Stomach smooth muscle (tissue), 2 donors: ENCODE results near the gene PRKAA2.

Experiments used
- H3K27ac ChIP-seq: one replicate; pipeline ENCODE4 v1.7.0; 2013; ENCODE audit warnings: mild to moderate bottlenecking, low read length, inconsistent platforms
- H3K27me3 ChIP-seq, 2 donors: one replicate each; pipeline ENCODE4 v1.7.0; 2013; ENCODE audit warnings: low read length in 2 of 2; ENCODE audit not compliant: insufficient read depth in 2 of 2, control insufficient read depth in 1 of 2
- H3K36me3 ChIP-seq, 2 donors: one replicate each; pipeline ENCODE4 v1.7.0; 2013; ENCODE audit warnings: low read length in 2 of 2; ENCODE audit not compliant: control insufficient read depth in 2 of 2, insufficient read depth in 2 of 2
- H3K4me1 ChIP-seq: one replicate; pipeline ENCODE4 v1.7.0; 2013; ENCODE audit warnings: low read length; ENCODE audit not compliant: control insufficient read depth, insufficient read depth
- H3K4me3 ChIP-seq, 2 donors: one replicate each; pipeline ENCODE4 v1.7.0; 2013; ENCODE audit warnings: low read length in 2 of 2
- H3K9ac ChIP-seq, 2 donors: one replicate each; pipeline ENCODE4 v1.7.0; 2013; ENCODE audit warnings: low read length in 2 of 2, mild to moderate bottlenecking in 1 of 2
- H3K9me3 ChIP-seq, 2 donors: one replicate each; pipeline ENCODE4 v1.7.0; 2013; ENCODE audit warnings: low read length in 2 of 2; ENCODE audit not compliant: control insufficient read depth in 2 of 2
- donor health status: healthy.
- donor health status: Pancreatic carcinoma.

The PRKAA2 gene

GRCh38 chr1:56631901-56632300 is 13.2 kb upstream of the PRKAA2 start:
- H3K9ac ChIP-seq = no peak overlapping the region
- no peaks in the 10 kb centered on the region for H3K4me1 ChIP-seq
- no peaks in the 10 kb centered on the region for H3K36me3 ChIP-seq
- H3K9me3 ChIP-seq = no peaks in the 10 kb centered on the region
- H3K4me3 ChIP-seq = no peak overlapping the region
- H3K27me3 ChIP-seq = no peaks in the 10 kb centered on the region
- no peak overlapping the region for H3K27ac ChIP-seq

- Histone ChIP-seq H3K9me3 (no peaks in the 10 kb centered on the region), H3K4me3 (no peak overlapping the region), H3K9ac (no peak overlapping the region), H3K4me1 (no peaks in the 10 kb centered on the region), H3K36me3 (no peaks in the 10 kb centered on the region), H3K27me3 (no peaks in the 10 kb centered on the region), H3K27ac (no peak overlapping the region)
Observed at GRCh38 chr1:56634981-56635380, 10.1 kb upstream of the PRKAA2 start.

DNA sequence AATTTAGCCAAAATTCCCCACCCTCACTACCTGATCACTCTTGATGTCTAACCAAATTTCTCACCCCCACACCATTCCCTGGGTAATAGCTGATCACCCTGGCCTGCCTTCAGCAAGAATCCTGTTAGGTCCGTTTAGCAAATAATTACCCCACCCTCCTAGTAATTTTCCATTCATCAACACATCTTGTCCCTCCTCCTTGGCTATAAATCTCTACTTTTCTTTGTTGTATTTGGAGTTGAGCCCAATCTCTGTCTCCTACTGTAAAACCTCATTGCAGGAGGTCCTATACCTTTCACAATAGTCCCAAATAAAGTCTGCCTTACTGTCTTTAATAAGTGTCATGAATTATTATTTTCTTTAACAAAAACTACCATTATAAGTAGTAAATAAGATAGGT is 6.9 kb upstream of the PRKAA2 start:
- no peaks in the 10 kb centered on the region for H3K9me3 ChIP-seq
- H3K4me1 ChIP-seq = no peaks in the 10 kb centered on the region
- H3K27me3 ChIP-seq = no peaks in the 10 kb centered on the region
- no peaks in the 10 kb centered on the region for H3K36me3 ChIP-seq
- no peak overlapping the region for H3K9ac ChIP-seq
- H3K27ac ChIP-seq = no peak overlapping the region
- H3K4me3 ChIP-seq = no peak overlapping the region

GRCh38 chr1:56639211-56639610 is 5.9 kb upstream of the PRKAA2 start:
- Histone ChIP-seq H3K27me3 (no peaks in the 10 kb centered on the region), H3K9ac (no peak overlapping the region), H3K9me3 (no peaks in the 10 kb centered on the region), H3K4me3 (no peak overlapping the region), H3K27ac (no peak overlapping the region), H3K36me3 (no peaks in the 10 kb centered on the region), H3K4me1 (no peaks in the 10 kb centered on the region)

- no peak overlapping the region for H3K9ac ChIP-seq
- H3K9me3 ChIP-seq = no peaks in the 10 kb centered on the region
- no peak overlapping the region for H3K4me3 ChIP-seq
- H3K4me1 ChIP-seq = no peaks in the 10 kb centered on the region
- no peak overlapping the region for H3K27ac ChIP-seq
- H3K27me3 ChIP-seq = no peaks in the 10 kb centered on the region
- no peaks in the 10 kb centered on the region for H3K36me3 ChIP-seq
Observed at GRCh38 chr1:56643661-56644060, 1.5 kb upstream of the PRKAA2 start.

GRCh38 chr1:56644064-56644918 is 823 bp upstream of the PRKAA2 start:
- H3K4me1 ChIP-seq = no peaks in the 10 kb centered on the region
- H3K36me3 ChIP-seq = no peaks in the 10 kb centered on the region
- no peaks in the 10 kb centered on the region for H3K27me3 ChIP-seq
- H3K4me3 ChIP-seq = peak overlapping the region; percentile 83 to 84
- H3K9me3 ChIP-seq = no peaks in the 10 kb centered on the region
- peak overlapping the region; percentile 79 to 80 for H3K9ac ChIP-seq
- H3K27ac ChIP-seq = peak overlapping the region; percentile 42

- Histone ChIP-seq H3K27ac (peak overlapping the region; percentile 65), H3K36me3 (no peaks in the 10 kb centered on the region), H3K9me3 (no peaks in the 10 kb centered on the region), H3K9ac (peak overlapping the region; percentile 58 to 72), H3K4me3 (peak overlapping the region; percentile 83 to 91), H3K27me3 (no peaks in the 10 kb centered on the region), H3K4me1 (no peaks in the 10 kb centered on the region)
Observed at GRCh38 chr1:56645677-56646305, 677 bp downstream of the PRKAA2 start.

DNA sequence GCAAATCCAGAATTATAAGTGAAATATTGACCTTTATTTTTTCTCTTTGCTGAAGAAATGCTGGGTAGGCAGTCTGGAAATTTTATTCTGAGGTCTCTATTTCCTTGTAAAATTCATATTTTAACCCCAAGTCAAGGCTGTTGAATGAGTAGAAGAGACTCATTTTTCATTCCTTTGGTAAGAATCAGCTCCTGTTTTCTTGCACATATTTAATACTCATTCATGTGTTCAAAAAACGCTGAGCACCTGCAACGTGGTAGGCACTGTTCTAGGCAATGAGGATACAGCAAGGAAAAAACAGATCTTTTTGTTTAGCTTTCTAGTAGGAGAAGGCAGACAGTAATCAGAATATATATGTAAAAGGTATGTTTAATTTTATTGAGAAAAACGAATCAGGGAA is 1.5 kb downstream of the PRKAA2 start:
- H3K27ac ChIP-seq = peak overlapping the region; percentile 65
- H3K36me3 ChIP-seq = no peaks in the 10 kb centered on the region
- peak overlapping the region; percentile 3 to 58 for H3K9ac ChIP-seq
- no peaks in the 10 kb centered on the region for H3K9me3 ChIP-seq
- no peaks in the 10 kb centered on the region for H3K4me1 ChIP-seq
- peak overlapping the region; percentile 83 to 91 for H3K4me3 ChIP-seq
- H3K27me3 ChIP-seq = no peaks in the 10 kb centered on the region

- Histone ChIP-seq H3K27me3 (no peaks in the 10 kb centered on the region), H3K27ac (no peak overlapping the region), H3K9ac (peak overlapping the region in 1 of 2 donors; percentile 58), H3K36me3 (no peaks in the 10 kb centered on the region), H3K4me3 (peak overlapping the region; percentile 3 to 91), H3K4me1 (no peaks in the 10 kb centered on the region), H3K9me3 (no peaks in the 10 kb centered on the region)
Observed at GRCh38 chr1:56647106-56647505, 2.0 kb downstream of the PRKAA2 start.

DNA sequence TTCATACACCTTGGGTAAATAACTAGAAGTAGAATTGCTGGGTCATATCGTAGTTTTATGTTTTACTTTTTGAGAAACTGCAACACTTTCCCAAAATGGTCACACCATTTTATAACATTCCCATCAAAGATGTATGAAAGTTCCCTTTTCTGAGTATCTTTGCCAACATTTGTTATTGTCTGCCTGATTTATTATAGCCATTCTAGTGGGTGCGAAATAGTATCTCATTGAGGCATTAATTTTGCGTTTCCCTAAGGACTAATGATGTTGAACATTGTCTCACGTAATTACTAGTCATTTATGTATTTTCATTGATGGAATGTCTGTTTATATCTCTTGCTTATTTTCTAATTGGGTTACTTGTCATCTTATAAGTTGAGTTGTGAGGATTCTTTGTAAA is 3.4 kb downstream of the PRKAA2 start:
- H3K9ac ChIP-seq = no peak overlapping the region
- no peaks in the 10 kb centered on the region for H3K9me3 ChIP-seq
- H3K27me3 ChIP-seq = no peaks in the 10 kb centered on the region
- no peak overlapping the region for H3K4me3 ChIP-seq
- no peaks in the 10 kb centered on the region for H3K4me1 ChIP-seq
- no peak overlapping the region for H3K27ac ChIP-seq
- no peaks in the 10 kb centered on the region for H3K36me3 ChIP-seq
